Keratinocyte (primary cell): ENCODE results near the gene CHRNA1. TPM values are rescaled to one million over a fixed set of nuclear protein-coding genes. Genes with fewer than 3 reads are reported as not detected.

Experiments used
- DNase-seq: peaks from one replicate; pipeline ENCODE4 v3.0.0-alpha.2; 2011; ENCODE audit warnings: low read depth, missing footprints, low spot score
- FAIRE-seq: peaks from 2 replicates; lab custom pipeline; 2011; peaks lifted over from hg19 to GRCh38; lab: Jason Lieb, UNC
- H2AFZ ChIP-seq: 2 replicates; pipeline ENCODE4 v1.6.0; 2012; ENCODE audit warnings: low read length, control low read depth, inconsistent platforms; ENCODE audit not compliant: control insufficient read depth
- H3K27ac ChIP-seq: 2 replicates; pipeline ENCODE4 v1.5.1; 2011; ENCODE audit warnings: low read length; ENCODE audit not compliant: control insufficient read depth, insufficient read depth
- H3K27me3 ChIP-seq: 3 replicates; pipeline ENCODE4 v1.6.0; 2011; ENCODE audit warnings: low read length; ENCODE audit not compliant: control insufficient read depth, insufficient read depth; ENCODE audit errors: extremely low read depth
- H3K36me3 ChIP-seq, 2 experiments: 2 replicates in 1 of 2; 3 replicates in 1 of 2; pipeline ENCODE4 v1.5.1; 2011; ENCODE audit warnings: low read length in 2 of 2, mild to moderate bottlenecking in 1 of 2; ENCODE audit not compliant: control insufficient read depth in 2 of 2, insufficient read depth in 2 of 2; ENCODE audit errors: extremely low read depth in 1 of 2
- H3K4me1 ChIP-seq: 3 replicates; pipeline ENCODE4 v1.5.1; 2011; ENCODE audit warnings: low read length; ENCODE audit not compliant: control insufficient read depth, insufficient read depth; ENCODE audit errors: extremely low read depth
- H3K4me2 ChIP-seq: 3 replicates; pipeline ENCODE4 v1.6.0; 2011; ENCODE audit warnings: low read depth, low read length; ENCODE audit not compliant: control insufficient read depth, insufficient read depth; ENCODE audit errors: extremely low read depth
- H3K4me3 ChIP-seq, 3 experiments: fragments of 200-600 bp in 1 of 3; sonication (generic) in 1 of 3; 2 replicates in 2 of 3; 3 replicates in 1 of 3; pipeline ENCODE4 v1.5.1; 2011 to 2016; ENCODE audit warnings: low read length in 3 of 3, mild to moderate bottlenecking in 3 of 3, control low read depth in 2 of 3, inconsistent platforms in 1 of 3, low read depth in 1 of 3, mixed read lengths in 1 of 3, mixed run types in 1 of 3, moderate library complexity in 1 of 3; ENCODE audit not compliant: control insufficient read depth in 2 of 3, insufficient read depth in 2 of 3; ENCODE audit errors: extremely low read depth in 1 of 3
- H3K79me2 ChIP-seq: 2 replicates; pipeline ENCODE4 v1.6.0; 2012; ENCODE audit warnings: low read length; ENCODE audit not compliant: control insufficient read depth, insufficient read depth
- H3K9ac ChIP-seq: 3 replicates; pipeline ENCODE4 v1.6.0; 2011; ENCODE audit warnings: low read length; ENCODE audit not compliant: control insufficient read depth, insufficient read depth; ENCODE audit errors: extremely low read depth
- H3K9me1 ChIP-seq: 3 replicates; pipeline ENCODE4 v1.6.0; 2011; ENCODE audit warnings: low read length; ENCODE audit not compliant: control insufficient read depth, insufficient read depth; ENCODE audit errors: extremely low read depth
- H3K9me3 ChIP-seq: 2 replicates; pipeline ENCODE4 v1.5.1; 2012; ENCODE audit warnings: low read depth, low read length; ENCODE audit not compliant: control insufficient read depth
- H4K20me1 ChIP-seq: 3 replicates; pipeline ENCODE4 v1.6.0; 2011; ENCODE audit warnings: low read length; ENCODE audit not compliant: control insufficient read depth, insufficient read depth; ENCODE audit errors: extremely low read depth
- CTCF ChIP-seq, 3 experiments: IDR thresholded peaks in 1 of 3; conservative IDR thresholded peaks in 1 of 3; optimal IDR thresholded peaks in 1 of 3; 2 replicates in 2 of 3; 3 replicates in 1 of 3; pipeline versions ENCODE3 to v1.5.1; 2011; ENCODE audit warnings: low read length in 3 of 3, mild to moderate bottlenecking in 3 of 3, moderate library complexity in 2 of 3, control low read depth in 1 of 3, inconsistent platforms in 1 of 3; ENCODE audit not compliant: insufficient read depth in 2 of 3; ENCODE audit errors: extremely low read depth in 1 of 3
- EZH2 ChIP-seq: IDR thresholded peaks from one replicate; pipeline ENCODE4 v1.6.1; 2012; ENCODE audit warnings: inconsistent platforms, mild to moderate bottlenecking, low read length, moderate library complexity
- dilution Hi-C: fragments of 300-500 bp; cut with MboI; formaldehyde crosslinking; loops from one replicate; pipeline ENCODE4 v1.7.0; 2020; ENCODE audit warnings: low sequenced_read_pairs; ENCODE audit not compliant: extremely low pct_ligation_motif_present
- polyA plus RNA-seq, 5 experiments: library from polyadenylated mRNA; depleted of rRNA in 3 of 5; stranded (reverse) in 3 of 5; stranded (forward) in 1 of 5; unstranded in 1 of 5; fragments of >200 nt; gene quantifications; 1 replicate in 1 of 5; 2 replicates in 3 of 5; 3 replicates in 1 of 5; pipeline versions ENCODE4 v1.2.1 to v1.2.3, GENCODE V29; 2011 to 2012; ENCODE audit warnings: missing spikeins in 2 of 5, low read depth in 1 of 5, low replicate concordance in 1 of 5

The CHRNA1 gene
- polyA plus RNA-seq, 1 donor (not counting 4 experiments of a cell fraction or from before 2014, with no cell fraction given): not detected

- H3K4me2 ChIP-seq: no peak overlapping the region
- no peaks in the 10 kb centered on the region for H3K79me2 ChIP-seq
- H3K4me1 ChIP-seq: peaks cover 9% of the 10 kb centered on the region
- H3K9me3 ChIP-seq: no peaks in the 10 kb centered on the region
- no peaks in the 10 kb centered on the region for H3K9me1 ChIP-seq
- no peak overlapping the region for H2AFZ ChIP-seq
- no peak for DNase-seq
- no peak overlapping the region for H3K9ac ChIP-seq
- H3K27ac ChIP-seq: no peak overlapping the region
- no peak overlapping the region for H3K4me3 ChIP-seq
- dilution Hi-C loops: loop anchor here (25.0 kb wide), 1 partner anchor 187 kb away; no protein-coding TSS in a partner anchor
- no peaks in the 10 kb centered on the region for H4K20me1 ChIP-seq
- no peaks in the 10 kb centered on the region for H3K27me3 ChIP-seq
- FAIRE-seq: no peak
- no peaks in the 10 kb centered on the region for H3K36me3 ChIP-seq
- TF ChIP-seq EZH2 (no peak), CTCF (optimal IDR thresholded peaks at IDR 0.05 in 1 of 3, IDR thresholded peaks at IDR 0.05 in 1 of 3, conservative IDR thresholded peaks at IDR 0.05 in 1 of 3; ENCODE audit: extremely low read depth in 1 of 3, insufficient read depth in 2 of 3, low read length in 3 of 3) (no peak)
Observed at GRCh38 chr2:174774886-174775285, 10.6 kb upstream of the CHRNA1 start.

GRCh38 chr2:174773215-174773614 is 8.9 kb upstream of the CHRNA1 start:
- dilution Hi-C loops: loop anchor here (25.0 kb wide), 1 partner anchor 189 kb away; no protein-coding TSS in a partner anchor
- FAIRE-seq: no peak
- no peaks in the 10 kb centered on the region for H3K9me1 ChIP-seq
- no peak overlapping the region for H3K27ac ChIP-seq
- H3K27me3 ChIP-seq: no peaks in the 10 kb centered on the region
- H3K36me3 ChIP-seq: no peaks in the 10 kb centered on the region
- no peak overlapping the region for H3K9ac ChIP-seq
- no peaks in the 10 kb centered on the region for H3K79me2 ChIP-seq
- H3K4me3 ChIP-seq: no peak overlapping the region
- H3K9me3 ChIP-seq: no peaks in the 10 kb centered on the region
- DNase-seq: no peak
- H2AFZ ChIP-seq: no peak overlapping the region
- H4K20me1 ChIP-seq: no peaks in the 10 kb centered on the region
- TF ChIP-seq EZH2: no peak
- no peak for TF ChIP-seq CTCF (optimal IDR thresholded peaks at IDR 0.05 in 1 of 3, IDR thresholded peaks at IDR 0.05 in 1 of 3, conservative IDR thresholded peaks at IDR 0.05 in 1 of 3; ENCODE audit: extremely low read depth in 1 of 3, insufficient read depth in 2 of 3, low read length in 3 of 3)
- peaks cover 9% of the 10 kb centered on the region for H3K4me1 ChIP-seq
- no peak overlapping the region for H3K4me2 ChIP-seq
